GM19240 (cell line): ENCODE data around the gene PRSS36.
"Not testable (repeated sequence)": the region's sequence is repeated elsewhere in the genome, so short reads cannot be mapped to it uniquely, and the experiment has no call there.

Experiments used
- DNase-seq: peaks from one replicate; pipeline ENCODE4 v3.0.0; 2011; ENCODE audit warnings: low spot score; ENCODE audit not compliant: insufficient read length

PRSS36 gene

DNA sequence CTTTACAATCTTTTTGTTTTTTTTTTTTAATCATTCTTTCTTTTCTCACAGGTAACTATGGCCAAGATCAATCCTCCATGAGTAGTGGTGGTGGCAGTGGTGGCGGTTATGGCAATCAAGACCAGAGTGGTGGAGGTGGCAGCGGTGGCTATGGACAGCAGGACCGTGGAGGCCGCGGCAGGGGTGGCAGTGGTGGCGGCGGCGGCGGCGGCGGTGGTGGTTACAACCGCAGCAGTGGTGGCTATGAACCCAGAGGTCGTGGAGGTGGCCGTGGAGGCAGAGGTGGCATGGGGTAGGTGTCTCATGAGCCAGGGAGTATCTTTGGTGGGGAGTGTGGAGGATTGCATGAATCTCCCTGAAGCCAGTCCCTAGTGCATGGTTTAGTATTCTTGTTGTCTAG is 35.0 kb upstream of the PRSS36 start:
- DNase-seq, result no peak

GRCh38 chr16:31183432-31184428 is 33.9 kb upstream of the PRSS36 start:
- DNase-seq, result no peak

DNA sequence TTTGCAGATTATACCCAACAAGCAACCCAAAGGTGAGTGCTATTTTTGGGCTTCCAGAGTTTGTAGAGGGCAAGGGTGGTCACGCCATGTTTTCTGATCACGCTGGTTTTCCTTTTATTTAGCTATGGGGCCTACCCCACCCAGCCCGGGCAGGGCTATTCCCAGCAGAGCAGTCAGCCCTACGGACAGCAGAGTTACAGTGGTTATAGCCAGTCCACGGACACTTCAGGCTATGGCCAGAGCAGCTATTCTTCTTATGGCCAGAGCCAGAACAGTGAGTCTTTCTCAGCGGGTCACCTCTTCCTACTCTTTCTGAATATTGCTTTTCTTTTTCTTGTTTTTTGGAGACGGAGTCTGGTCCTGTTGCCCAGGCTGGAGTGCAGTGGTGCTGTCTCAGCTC is 32.5 kb upstream of the PRSS36 start:
- DNase-seq, result no peak

DNA sequence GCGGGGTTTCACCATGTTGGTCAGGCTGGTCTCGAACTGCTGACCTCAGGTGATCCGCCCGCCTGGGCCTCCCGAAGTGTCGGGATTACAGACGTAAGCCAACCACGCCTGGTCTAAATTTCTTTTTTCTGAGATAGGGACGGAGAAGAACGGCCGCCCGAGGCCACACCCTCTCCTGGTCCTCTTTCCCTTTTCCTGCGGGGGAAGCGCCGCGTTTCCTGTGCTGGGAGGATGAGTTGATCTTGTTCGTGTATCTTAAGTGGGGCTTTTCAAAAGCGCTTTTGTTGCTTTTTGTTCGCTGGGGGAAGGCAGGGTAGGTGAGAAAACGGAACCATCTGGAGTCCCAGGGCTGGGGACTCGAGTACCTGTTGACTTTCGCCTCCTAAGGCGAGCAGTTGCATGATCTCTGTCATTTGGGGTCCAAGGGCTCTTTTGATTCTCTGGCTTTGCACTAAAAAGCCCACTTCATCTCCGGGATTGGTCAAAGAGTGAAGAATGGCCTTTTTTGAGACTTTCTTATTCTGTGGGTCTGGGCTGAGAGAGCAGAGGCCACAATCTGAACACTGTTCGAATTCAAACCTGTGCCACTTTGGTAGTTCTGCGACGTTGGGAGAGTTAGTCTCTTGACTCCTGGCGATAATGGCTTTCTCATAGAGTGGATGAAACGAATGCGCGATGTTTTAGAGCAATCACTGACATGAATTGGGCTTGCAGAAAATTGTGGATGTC is 31.4 kb upstream of the PRSS36 start:
- DNase-seq, result no peak

- peak; percentile 81 for DNase-seq
Measured at GRCh38 chr16:31179747-31180459, 30.0 kb upstream of the PRSS36 start, which contains the start of gene FUS. Gene FUS (plus strand): TSS chr16:31180139. CDS start chr16:31180215, 76 bp downstream.

DNA sequence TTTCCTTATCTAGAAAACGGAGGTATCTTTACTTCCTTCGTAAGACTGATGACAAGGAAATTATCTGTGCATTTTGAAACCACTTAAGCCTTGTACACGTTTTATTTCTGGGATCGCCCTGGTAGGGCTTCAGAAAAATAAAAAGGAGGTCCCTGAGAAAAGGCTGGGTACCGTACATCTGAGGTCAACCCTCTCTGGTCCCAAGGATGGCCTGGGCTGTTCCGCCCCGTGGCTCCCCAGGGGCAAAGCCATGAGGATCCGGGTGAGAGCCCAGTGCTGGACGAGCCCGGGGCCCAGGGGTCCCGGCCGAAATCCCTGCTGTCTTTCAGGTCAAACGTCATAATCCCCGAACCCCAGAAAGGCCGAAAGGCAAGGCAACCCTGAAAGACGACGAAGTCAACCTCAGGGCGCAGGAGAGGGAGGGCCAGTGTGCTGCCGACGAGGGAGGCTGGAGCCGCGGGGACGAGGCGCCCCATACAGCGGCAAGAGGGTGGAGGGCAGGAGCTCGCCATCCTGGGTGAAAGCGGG is 29.4 kb upstream of the PRSS36 start:
- DNase-seq, result no peak

DNA sequence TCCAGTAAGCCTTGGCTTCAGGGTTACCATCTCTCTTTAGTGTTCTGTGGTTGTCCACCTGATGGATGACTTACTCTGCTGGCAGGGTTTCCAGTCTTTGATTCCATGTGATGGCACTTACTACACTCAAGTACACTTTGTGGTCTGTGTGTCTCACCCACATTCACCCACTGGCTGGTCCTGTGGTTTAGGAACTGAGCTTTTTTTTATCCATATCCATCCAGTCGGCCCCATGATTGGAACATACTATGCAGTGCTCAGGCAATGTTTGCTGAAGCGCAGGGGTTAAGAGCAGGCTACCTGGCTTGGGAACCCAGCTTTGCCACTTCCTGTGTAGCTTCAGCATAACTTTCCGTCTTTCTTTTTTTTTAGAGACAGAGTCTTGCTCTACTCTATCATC is 27.3 kb upstream of the PRSS36 start:
- no peak for DNase-seq

DNA sequence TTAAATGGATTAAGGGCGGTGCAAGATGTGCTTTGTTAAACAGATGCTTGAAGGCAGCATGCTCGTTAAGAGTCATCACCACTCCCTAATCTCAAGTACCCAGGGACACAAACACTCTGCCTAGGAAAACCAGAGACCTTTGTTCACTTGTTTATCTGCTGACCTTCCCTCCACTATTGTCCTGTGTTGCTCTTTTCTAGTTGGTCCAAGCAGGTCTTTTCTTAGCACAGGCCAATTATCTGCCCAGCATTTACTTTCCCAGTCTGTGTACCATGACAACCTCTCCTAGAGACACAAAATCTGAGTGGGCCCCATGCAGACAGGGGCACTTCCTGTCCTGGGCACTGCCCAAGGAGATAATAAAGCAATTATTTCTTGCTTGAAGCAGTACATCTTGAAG is 20.2 kb upstream of the PRSS36 start:
- not testable (repeated sequence) for DNase-seq

DNA sequence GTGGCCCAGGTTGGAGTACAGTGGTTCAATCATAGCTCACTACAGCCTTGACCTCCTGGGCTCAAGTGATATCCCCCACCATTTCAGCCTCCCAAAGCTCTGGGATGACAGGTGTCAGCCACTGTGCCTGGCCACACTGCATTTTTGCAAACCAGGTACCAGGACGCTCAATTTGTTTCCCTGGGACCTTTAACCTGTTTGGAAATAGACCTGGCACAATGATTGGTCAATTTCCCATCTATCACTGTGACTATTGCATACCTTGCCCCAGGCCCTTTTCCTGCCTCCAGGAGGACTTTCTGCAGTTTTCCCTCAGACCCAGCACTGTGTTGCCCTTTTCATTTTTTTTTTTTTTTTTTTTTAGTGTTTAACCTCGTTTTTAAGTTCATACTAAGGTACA is 19.0 kb upstream of the PRSS36 start:
- no peak for DNase-seq

DNA sequence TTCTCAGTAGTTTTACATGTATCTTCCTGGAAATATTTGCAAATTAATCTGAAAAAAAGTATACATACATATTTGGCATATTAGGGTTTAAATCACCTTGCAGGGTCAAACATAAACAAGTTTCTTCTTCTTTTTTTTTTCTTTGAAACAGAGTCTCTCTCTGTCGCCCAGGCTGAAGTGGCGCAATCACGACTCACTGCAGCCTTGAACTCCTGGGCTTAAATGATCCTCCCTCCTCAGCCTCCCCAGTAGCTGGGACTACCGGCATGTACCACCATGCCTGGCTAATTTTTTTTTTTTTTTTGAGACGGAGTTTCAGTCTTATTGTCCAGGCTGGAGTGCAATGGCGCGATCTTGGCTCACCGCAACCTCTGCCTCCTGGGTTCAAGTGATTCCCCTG is 17.4 kb upstream of the PRSS36 start:
- DNase-seq, result no peak

GRCh38 chr16:31157136-31157535 is 7.3 kb upstream of the PRSS36 start:
- DNase-seq, result no peak

DNA sequence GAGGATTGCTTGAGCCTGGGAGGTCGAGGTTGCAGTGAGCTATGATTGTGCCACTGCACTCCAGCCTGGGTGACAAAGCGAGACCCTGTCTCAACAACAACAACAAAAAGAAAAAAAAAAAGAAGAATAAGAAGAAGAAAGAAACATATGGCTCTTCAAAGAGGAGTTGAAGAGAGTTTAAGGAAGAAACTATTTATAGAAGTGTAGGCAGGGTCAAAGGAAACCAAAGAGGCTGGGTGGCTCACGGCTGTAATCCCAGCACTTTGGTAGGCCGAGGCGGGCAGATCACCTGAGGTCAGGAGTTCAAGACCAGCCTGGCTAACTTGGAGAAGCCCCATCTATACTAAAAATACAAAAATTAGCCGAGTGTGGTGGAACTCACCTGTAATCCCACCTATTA is 1.1 kb upstream of the PRSS36 start:
- DNase-seq, result not testable (repeated sequence)

GRCh38 chr16:31149332-31149731 is 534 bp downstream of the PRSS36 start:
- DNase-seq, result no peak

GRCh38 chr16:31148896-31149295 is 970 bp downstream of the PRSS36 start:
- no peak for DNase-seq

DNA sequence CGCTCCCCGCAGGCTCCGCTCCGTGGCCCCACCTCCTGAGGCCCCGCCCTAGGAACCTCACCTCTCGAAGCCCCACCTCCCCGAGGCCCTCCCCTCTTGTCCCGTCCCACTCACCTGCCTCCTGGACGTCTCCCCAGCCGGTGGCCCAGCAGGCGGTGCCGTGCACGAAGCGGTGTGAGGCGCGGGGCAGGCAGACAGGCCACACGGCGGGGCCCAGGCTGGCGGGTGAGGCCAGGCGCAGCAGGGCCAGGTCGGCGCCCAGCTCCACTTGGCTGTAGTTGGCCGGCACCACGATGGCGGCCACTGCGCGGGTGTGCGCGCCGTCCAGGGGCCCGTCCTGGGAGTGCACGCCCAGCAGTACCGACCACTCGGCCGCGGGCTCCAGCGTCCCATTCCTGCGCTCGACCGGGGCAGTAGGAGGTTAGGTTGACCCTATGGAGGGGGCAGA is 1.6 kb downstream of the PRSS36 start:
- DNase-seq, result no peak

DNA sequence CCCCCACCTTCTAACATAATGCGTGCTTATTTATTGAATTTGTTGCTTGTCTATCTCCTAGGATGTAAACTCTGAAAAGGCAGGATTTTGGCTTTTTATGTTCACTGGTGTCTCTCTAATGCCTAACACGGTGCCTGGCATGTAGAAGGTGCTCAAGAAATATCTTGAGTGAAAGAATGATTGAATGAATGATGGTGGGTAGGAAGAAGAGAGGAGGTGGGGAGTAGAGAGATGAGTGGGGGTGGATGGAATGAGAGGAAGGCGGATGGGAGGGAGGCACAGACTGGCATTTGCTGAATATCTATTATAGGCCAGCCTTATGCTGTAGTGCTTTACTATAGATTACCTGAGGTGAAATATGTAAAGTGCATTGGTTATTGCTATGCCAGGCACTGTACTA is 2.3 kb downstream of the PRSS36 start:
- no peak for DNase-seq

DNA sequence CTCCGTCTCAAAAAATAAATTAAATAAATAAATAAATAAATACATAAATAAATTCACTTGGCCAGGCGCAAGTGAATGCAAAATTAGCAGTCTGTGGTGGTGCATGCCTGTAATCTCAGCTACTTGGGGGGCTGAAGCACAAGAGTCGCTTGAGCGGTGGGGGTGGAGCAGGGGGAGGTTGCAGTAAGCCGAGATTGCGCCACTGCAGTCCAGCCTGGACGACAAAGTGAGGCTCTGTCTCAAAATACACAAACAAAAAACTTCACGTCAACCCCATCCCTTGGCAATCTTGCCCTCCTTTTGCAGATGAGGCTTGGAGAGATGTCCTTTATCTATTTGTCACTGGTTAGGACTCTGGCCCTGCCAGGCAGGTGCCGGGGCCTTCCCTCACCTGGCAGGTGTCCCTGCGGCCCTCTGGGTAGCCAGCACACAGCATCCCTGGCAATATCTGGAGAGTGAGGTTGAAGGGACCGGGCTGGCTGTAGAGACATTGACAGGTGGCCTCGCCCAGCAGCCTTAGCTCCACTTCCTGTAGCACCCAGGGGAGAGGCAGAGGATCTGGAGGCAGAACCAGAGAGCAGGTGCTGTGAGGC is 4.4 kb downstream of the PRSS36 start:
- no peak for DNase-seq

- DNase-seq, result not testable (repeated sequence)
Measured at GRCh38 chr16:31144418-31144817, 5.4 kb downstream of the PRSS36 start.

DNA sequence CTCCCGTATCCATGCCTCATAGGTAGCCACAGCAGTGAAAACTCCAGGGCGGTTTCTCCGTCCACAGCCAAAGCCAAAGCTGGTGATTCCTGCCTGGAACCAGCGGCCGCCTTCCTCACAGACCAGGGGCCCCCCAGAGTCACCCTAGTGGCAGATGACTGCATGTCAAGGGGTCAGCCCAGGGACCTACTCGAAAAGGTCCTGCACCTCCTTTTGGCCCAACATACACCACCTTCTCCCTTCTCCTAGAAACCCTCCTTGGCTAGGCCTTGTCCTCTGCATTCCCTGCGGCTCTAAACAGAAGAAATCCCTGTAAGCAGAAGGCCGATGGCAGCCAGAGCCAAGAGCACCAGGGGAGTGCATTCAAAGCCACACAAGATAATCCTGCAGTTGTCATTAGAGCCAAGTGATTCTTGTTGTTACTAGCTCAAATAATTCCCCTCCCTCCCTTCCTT is 6.1 kb downstream of the PRSS36 start:
- no peak for DNase-seq

- DNase-seq, result no peak
Measured at GRCh38 chr16:31143011-31143693, 6.7 kb downstream of the PRSS36 start.
